DND-41 (cell line): ENCODE measurements around the gene SKIC8.

Source experiments
- CTCF ChIP-seq: IDR thresholded peaks from 2 replicates; pipeline ENCODE4 v1.5.1; 2012; ENCODE audit warnings: borderline replicate concordance, low read length, moderate library complexity, mild to moderate bottlenecking; ENCODE audit not compliant: poor library complexity, severe bottlenecking; ENCODE audit errors: extremely low read depth
- EZH2 ChIP-seq: IDR thresholded peaks from 3 replicates; pipeline ENCODE4 v1.6.1; 2012; ENCODE audit warnings: borderline replicate concordance, low read depth, mild to moderate bottlenecking, moderate library complexity, low read length, inconsistent platforms; ENCODE audit not compliant: severe bottlenecking

- no peak for TF ChIP-seq CTCF
- TF ChIP-seq EZH2, result no peak
Measured at GRCh38 chr15:78334845-78335244, 35.4 kb upstream of the SKIC8 start.
